Lower leg skin (tissue), 3 donors: ENCODE data around the gene ENTR1.

Experiments used
- POLR2A ChIP-seq, 2 donors: fragments of 450-650 bp; IDR thresholded peaks; one replicate each; pipeline ENCODE4 v1.6.1; 2016 to 2017; ENCODE audit warnings: antibody characterized with exemption in 2 of 2, mild to moderate bottlenecking in 1 of 2, moderate library complexity in 1 of 2
- TF ChIP-seq, protein P1 (sequence below), 3 donors: fragments of 450-650 bp; IDR thresholded peaks; one replicate each; pipeline ENCODE4 v1.5.1; 2016; ENCODE audit warnings: antibody characterized with exemption in 3 of 3, mild to moderate bottlenecking in 3 of 3, moderate library complexity in 2 of 3

DNA sequence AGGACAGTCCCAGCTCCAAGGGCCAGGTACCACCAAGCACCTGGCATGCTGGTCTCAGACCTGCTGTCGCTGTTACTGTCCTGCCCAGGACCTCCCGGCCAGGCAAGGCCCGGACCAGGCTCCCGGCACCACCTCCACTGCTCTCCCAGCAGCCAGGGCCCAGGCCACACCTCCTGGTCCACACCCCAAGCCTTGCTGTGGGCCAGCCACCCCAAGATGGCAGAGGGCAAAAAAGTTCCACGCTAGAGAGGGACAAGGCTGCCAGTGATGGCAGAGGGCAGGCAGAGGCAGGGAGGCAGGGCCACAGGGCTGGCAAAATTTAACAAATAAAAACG is 48.0 kb downstream of the ENTR1 start:
- TF ChIP-seq, protein P1, sequence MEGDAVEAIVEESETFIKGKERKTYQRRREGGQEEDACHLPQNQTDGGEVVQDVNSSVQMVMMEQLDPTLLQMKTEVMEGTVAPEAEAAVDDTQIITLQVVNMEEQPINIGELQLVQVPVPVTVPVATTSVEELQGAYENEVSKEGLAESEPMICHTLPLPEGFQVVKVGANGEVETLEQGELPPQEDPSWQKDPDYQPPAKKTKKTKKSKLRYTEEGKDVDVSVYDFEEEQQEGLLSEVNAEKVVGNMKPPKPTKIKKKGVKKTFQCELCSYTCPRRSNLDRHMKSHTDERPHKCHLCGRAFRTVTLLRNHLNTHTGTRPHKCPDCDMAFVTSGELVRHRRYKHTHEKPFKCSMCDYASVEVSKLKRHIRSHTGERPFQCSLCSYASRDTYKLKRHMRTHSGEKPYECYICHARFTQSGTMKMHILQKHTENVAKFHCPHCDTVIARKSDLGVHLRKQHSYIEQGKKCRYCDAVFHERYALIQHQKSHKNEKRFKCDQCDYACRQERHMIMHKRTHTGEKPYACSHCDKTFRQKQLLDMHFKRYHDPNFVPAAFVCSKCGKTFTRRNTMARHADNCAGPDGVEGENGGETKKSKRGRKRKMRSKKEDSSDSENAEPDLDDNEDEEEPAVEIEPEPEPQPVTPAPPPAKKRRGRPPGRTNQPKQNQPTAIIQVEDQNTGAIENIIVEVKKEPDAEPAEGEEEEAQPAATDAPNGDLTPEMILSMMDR (IDR thresholded peaks at IDR 0.05): no peak
- no peak for TF ChIP-seq POLR2A (IDR thresholded peaks at IDR 0.05)
